WTC11 (cell line): ENCODE measurements around the gene PTPA. TPM values are rescaled to one million over a fixed set of nuclear protein-coding genes. Genes with fewer than 3 reads are reported as not detected.

Source experiments
- ARID4B ChIP-seq: sonication (generic); formaldehyde crosslinking; IDR thresholded peaks from 2 replicates; pipeline ENCODE4 v1.8.0; 2023; ENCODE audit warnings: missing genetic modification reagents, mild to moderate bottlenecking, borderline replicate concordance
- CBFB ChIP-seq: sonication (generic); formaldehyde crosslinking; IDR thresholded peaks from 2 replicates; pipeline ENCODE4 v1.8.1; 2022; ENCODE audit warnings: mild to moderate bottlenecking, low read depth, missing genetic modification reagents
- E2F5 ChIP-seq: sonication (generic); formaldehyde crosslinking; IDR thresholded peaks from 2 replicates; pipeline ENCODE4 v1.8.1; 2022; ENCODE audit warnings: mild to moderate bottlenecking, moderate library complexity, missing genetic modification reagents
- ELF4 ChIP-seq: sonication (generic); formaldehyde crosslinking; IDR thresholded peaks from 2 replicates; pipeline ENCODE4 v1.8.1; 2022; ENCODE audit warnings: low read depth, mild to moderate bottlenecking, moderate library complexity, missing genetic modification reagents
- FOXK1 ChIP-seq: sonication (generic); formaldehyde crosslinking; IDR thresholded peaks from 2 replicates; pipeline ENCODE4 v1.8.0; 2022; ENCODE audit warnings: mild to moderate bottlenecking, moderate library complexity, missing genetic modification reagents
- HMGA2 ChIP-seq: fragments of 250-450 bp; sonication (Bioruptor Pico); IDR thresholded peaks from 2 replicates; pipeline ENCODE4 v1.4.0; 2021; ENCODE audit warnings: mild to moderate bottlenecking, moderate library complexity
- NFE2L1 ChIP-seq: sonication (generic); formaldehyde crosslinking; IDR thresholded peaks from 2 replicates; pipeline ENCODE4 v1.8.1; 2023; ENCODE audit warnings: missing genetic modification reagents
- NR2C2 ChIP-seq: sonication (generic); formaldehyde crosslinking; IDR thresholded peaks from 2 replicates; pipeline ENCODE4 v1.8.0; 2022; ENCODE audit warnings: mild to moderate bottlenecking, missing genetic modification reagents
- NR3C1 ChIP-seq: sonication (generic); formaldehyde crosslinking; conservative IDR thresholded peaks from 2 replicates; pipeline ENCODE4 v1.8.1; 2023; ENCODE audit warnings: low read depth, mild to moderate bottlenecking, missing genetic modification reagents
- SMAD4 ChIP-seq: sonication (generic); formaldehyde crosslinking; IDR thresholded peaks from 2 replicates; pipeline ENCODE4 v1.8.0; 2022; ENCODE audit warnings: mild to moderate bottlenecking, missing genetic modification reagents
- ZNF416 ChIP-seq: fragments of 250-450 bp; sonication (Bioruptor Pico); IDR thresholded peaks from 2 replicates; pipeline ENCODE4 v1.9.0; 2021; ENCODE audit warnings: mild to moderate bottlenecking, inconsistent platforms
- total RNA-seq: library from RNA; stranded (reverse); gene quantifications from 3 replicates; pipeline ENCODE4 v1.2.3, GENCODE V29; 2021

Gene PTPA
- total RNA-seq, 1 experiment from 2014 or later = 186 TPM

- TF ChIP-seq FOXK1 (CRISPR knock-in tag) (no peak), HMGA2 (no peak), ELF4 (no peak), CBFB (CRISPR knock-in tag) (no peak), ARID4B (CRISPR knock-in tag) (no peak), NFE2L1 (no peak), NR2C2 (CRISPR knock-in tag) (no peak), ZNF416 (CRISPR knock-in tag) (no peak), E2F5 (CRISPR knock-in tag) (no peak), SMAD4 (CRISPR knock-in tag) (no peak), NR3C1 (CRISPR knock-in tag) (no peak)
- TF ChIP-seq, all 79 proteins: peak for 0
Measured at GRCh38 chr9:129197978-129198318, 86.7 kb downstream of the PTPA start (continued).

Other genes starting within 250 kb of the PTPA start
- 31.4 to 34.1 TPM (median 33.0 TPM) in 3 replicates for gene KYAT1, start 229.5 kb upstream of the PTPA start, total RNA-seq
- 63.8 to 83.5 TPM (median 64.5 TPM) in 3 replicates for gene LRRC8A, start 229.3 kb upstream of the PTPA start, total RNA-seq
- gene PHYHD1, start 190.4 kb upstream of the PTPA start, total RNA-seq = 14.6 to 21.3 TPM (median 20.0 TPM) in 3 replicates
- gene DOLK, start 163.8 kb upstream of the PTPA start, total RNA-seq = 14.8 to 15.1 TPM (median 15.1 TPM) in 3 replicates
- gene NUP188, start 163.7 kb upstream of the PTPA start, total RNA-seq = 71.3 to 98.9 TPM (median 73.5 TPM) in 3 replicates
- gene SH3GLB2, start 83.1 kb upstream of the PTPA start, total RNA-seq = 59.7 to 65.7 TPM (median 62.9 TPM) in 3 replicates
- 39.9 to 61.7 TPM (median 48.0 TPM) in 3 replicates for gene MIGA2, start 74.8 kb upstream of the PTPA start, total RNA-seq
- gene DOLPP1, start 30.3 kb upstream of the PTPA start, total RNA-seq = 30.4 to 35.6 TPM (median 32.7 TPM) in 3 replicates
- 17.2 to 19.1 TPM (median 17.5 TPM) in 3 replicates for gene CRAT, start 622 bp upstream of the PTPA start, total RNA-seq
- 4.6 to 5.9 TPM (median 5.1 TPM) in 3 replicates for gene IER5L, start 66.8 kb downstream of the PTPA start, total RNA-seq